ENCODE results near the gene TMEM273. TPM values are rescaled to one million over a fixed set of nuclear protein-coding genes. Genes with fewer than 3 reads are reported as not detected.

TMEM273 gene
- total RNA-seq, 1 donor from 2014 or later = not detected

DNA sequence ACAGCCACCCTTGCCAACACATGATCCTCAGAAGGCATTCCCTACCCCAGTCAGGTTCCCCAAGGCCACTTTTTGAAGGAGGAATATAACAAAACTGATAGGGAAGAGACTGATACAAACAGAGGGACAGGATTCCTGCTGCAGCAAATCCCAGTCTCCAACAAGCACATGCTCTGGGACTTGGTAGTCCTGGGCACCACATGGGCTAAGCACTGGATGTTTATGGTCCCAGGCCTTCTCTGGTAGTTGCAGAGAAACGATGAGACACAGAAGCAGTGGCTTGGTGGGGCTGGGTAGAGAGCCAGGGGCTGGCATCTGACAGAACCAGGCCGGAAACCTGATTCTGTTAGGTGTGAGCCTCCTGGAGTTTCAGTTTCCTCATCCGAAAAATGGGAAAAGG is 76.1 kb downstream of the TMEM273 start:
- FAIRE-seq (no peak), DNase-seq (ENCODE audit: low read depth) (no peak)
- H3K27me3 ChIP-seq (ENCODE audit: control insufficient read depth, insufficient read depth, low read length) = peaks cover 10% of the 10 kb centered on the region
- H3K36me3 ChIP-seq (ENCODE audit: control insufficient read depth, insufficient read depth, low read length) = no peaks in the 10 kb centered on the region
- TF ChIP-seq, protein P1, sequence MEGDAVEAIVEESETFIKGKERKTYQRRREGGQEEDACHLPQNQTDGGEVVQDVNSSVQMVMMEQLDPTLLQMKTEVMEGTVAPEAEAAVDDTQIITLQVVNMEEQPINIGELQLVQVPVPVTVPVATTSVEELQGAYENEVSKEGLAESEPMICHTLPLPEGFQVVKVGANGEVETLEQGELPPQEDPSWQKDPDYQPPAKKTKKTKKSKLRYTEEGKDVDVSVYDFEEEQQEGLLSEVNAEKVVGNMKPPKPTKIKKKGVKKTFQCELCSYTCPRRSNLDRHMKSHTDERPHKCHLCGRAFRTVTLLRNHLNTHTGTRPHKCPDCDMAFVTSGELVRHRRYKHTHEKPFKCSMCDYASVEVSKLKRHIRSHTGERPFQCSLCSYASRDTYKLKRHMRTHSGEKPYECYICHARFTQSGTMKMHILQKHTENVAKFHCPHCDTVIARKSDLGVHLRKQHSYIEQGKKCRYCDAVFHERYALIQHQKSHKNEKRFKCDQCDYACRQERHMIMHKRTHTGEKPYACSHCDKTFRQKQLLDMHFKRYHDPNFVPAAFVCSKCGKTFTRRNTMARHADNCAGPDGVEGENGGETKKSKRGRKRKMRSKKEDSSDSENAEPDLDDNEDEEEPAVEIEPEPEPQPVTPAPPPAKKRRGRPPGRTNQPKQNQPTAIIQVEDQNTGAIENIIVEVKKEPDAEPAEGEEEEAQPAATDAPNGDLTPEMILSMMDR (IDR thresholded peaks at IDR 0.05; ENCODE audit: insufficient read depth, low read length, severe bottlenecking) = no peak
- no peak overlapping the region for H3K4me3 ChIP-seq (ENCODE audit: low read depth, low read length)

DNA sequence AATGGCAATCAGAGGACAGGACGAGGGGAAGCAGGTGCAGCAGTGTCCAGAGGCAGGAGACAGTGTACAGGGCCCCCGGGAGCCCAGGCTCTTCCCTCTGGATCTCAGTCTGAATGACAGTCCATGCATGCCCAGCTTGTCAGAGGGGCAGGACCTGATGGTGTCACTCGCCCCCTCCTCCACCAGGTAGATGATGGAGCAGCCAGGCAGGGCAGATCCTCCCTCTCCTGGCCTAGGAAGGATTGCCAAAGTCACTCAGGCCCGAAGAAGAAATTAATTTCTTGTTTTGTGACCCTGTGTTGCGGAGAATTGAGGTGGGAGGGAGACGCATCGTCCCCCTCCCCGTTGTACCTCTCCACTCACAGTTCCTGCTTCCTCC is 76.9 kb downstream of the TMEM273 start:
- TF ChIP-seq, protein P1 (IDR thresholded peaks at IDR 0.05; ENCODE audit: insufficient read depth, low read length, severe bottlenecking) = no peak
- FAIRE-seq (no peak), DNase-seq (ENCODE audit: low read depth) (no peak)
- H3K4me3 ChIP-seq (ENCODE audit: low read depth, low read length) = no peak overlapping the region
- H3K36me3 ChIP-seq (ENCODE audit: control insufficient read depth, insufficient read depth, low read length) = no peaks in the 10 kb centered on the region
- H3K27me3 ChIP-seq (ENCODE audit: control insufficient read depth, insufficient read depth, low read length) = peaks cover 9% of the 10 kb centered on the region

DNA sequence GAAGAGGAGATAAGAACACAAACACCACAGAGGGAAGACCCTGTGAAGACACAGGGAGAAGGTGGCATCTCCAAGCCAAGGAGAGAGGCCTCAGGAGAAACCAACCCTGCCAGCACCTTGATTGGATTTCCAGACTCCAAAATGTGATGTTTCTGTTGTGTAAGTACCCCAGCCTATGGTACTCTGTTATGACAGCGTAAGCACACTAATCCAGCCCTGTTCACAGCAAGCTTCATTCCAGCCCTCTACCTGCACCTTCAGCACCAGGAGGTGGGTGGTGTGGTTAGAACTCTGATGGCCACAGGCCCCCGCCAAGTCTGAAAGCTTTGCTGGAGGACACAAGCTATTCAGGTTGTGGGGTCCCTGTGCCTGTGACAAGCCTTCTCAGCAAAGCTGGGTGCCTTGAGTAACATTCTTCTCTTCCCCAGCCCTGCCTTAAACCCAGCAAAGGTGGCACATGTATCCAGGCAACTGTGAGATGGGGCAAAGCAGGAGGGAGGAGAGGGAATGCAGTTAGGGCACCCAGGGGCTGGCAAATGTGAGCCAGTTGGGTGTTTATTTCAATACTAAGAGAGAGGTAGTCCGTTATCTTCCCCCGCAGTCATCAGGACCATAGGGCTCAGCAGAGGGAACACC is 77.4 kb downstream of the TMEM273 start:
- H3K27me3 ChIP-seq (ENCODE audit: control insufficient read depth, insufficient read depth, low read length) = peaks cover 8% of the 10 kb centered on the region
- DNase-seq (ENCODE audit: low read depth) (no peak), FAIRE-seq (no peak)
- H3K4me3 ChIP-seq (ENCODE audit: low read depth, low read length) = no peak overlapping the region
- TF ChIP-seq, protein P1 (IDR thresholded peaks at IDR 0.05; ENCODE audit: insufficient read depth, low read length, severe bottlenecking) = no peak
- H3K36me3 ChIP-seq (ENCODE audit: control insufficient read depth, insufficient read depth, low read length) = no peaks in the 10 kb centered on the region

DNA sequence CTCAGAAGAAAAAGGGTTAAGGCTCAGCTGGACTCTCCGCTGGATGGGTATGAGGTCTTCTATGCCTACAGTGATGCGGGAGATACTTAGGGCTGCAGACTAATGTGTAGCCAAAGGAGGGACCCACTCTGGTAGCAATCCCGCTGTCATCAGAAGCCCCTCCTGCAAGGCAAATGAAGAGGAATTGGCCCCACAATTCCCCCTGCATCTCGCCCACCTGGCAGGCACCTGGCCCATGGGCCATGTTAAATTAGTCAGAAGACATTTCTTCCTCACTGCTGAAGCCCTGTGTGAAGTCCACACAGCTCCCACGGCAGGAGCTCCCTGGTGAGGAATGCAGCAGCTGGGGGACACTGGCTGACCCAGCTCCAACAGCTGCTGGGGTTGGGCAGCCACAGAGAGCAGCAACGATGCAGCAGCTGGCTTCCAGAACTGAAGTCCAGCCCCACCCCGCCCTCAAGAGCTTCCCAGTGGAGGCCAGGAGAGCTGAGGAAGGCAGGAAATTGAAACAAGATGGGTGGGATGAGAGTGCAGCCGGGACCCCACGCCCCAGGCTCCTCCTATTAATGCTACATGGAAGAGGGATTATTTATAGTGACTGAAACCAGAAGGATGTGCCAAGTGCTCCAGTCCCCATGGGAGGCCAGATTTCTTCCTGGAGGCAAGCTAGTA is 78.4 kb downstream of the TMEM273 start:
- FAIRE-seq (no peak), DNase-seq (ENCODE audit: low read depth) (no peak)
- TF ChIP-seq, protein P1 (IDR thresholded peaks at IDR 0.05; ENCODE audit: insufficient read depth, low read length, severe bottlenecking) = no peak
- no peak overlapping the region for H3K4me3 ChIP-seq (ENCODE audit: low read depth, low read length)
- H3K36me3 ChIP-seq (ENCODE audit: control insufficient read depth, insufficient read depth, low read length) = no peaks in the 10 kb centered on the region
- H3K27me3 ChIP-seq (ENCODE audit: control insufficient read depth, insufficient read depth, low read length) = peaks cover 3% of the 10 kb centered on the region

DNA sequence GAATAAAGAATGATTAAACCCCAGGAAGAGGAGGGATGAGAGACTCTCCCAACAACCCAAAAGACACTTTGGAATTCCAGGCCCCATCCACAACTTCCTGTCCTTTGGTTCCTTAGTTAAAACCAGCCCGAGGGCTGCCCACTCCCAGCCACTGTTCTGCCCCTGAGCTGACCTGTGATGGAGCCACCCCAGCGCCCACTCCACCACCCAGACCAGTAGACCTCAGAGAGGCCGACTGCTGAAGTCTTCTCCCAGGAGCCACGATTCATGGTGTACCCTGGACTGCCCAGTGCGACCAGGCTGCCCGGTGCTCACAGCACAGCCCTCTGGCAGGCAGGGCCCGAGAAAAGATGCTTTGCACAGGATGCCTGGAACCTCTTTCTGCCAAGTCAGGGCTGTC is 79.5 kb downstream of the TMEM273 start:
- FAIRE-seq = no peak
- no peak overlapping the region for H3K4me3 ChIP-seq (ENCODE audit: low read depth, low read length)
- H3K27me3 ChIP-seq (ENCODE audit: control insufficient read depth, insufficient read depth, low read length) = no peaks in the 10 kb centered on the region
- DNase-seq (ENCODE audit: low read depth) = no peak
- TF ChIP-seq, protein P1 (IDR thresholded peaks at IDR 0.05; ENCODE audit: insufficient read depth, low read length, severe bottlenecking) = no peak
- no peaks in the 10 kb centered on the region for H3K36me3 ChIP-seq (ENCODE audit: control insufficient read depth, insufficient read depth, low read length)

Measured in bronchial epithelial cell (primary cell).